HepG2 (cell line): ENCODE data around the gene GBE1. TPM values are rescaled to one million over a fixed set of nuclear protein-coding genes. Genes with fewer than 3 reads are reported as not detected.

Source experiments
- ATF1 ChIP-seq: IDR thresholded peaks from 2 replicates; pipeline ENCODE4 v1.6.1; 2016; ENCODE audit warnings: mild to moderate bottlenecking, control low read depth
- ETV6 ChIP-seq: sonication (generic); formaldehyde crosslinking; conservative IDR thresholded peaks from 2 replicates; pipeline ENCODE4 v1.4.0; 2020; ENCODE audit warnings: missing genetic modification reagents
- FIP1L1 ChIP-seq: fragments of 200-400 bp; formaldehyde crosslinking; IDR thresholded peaks from 2 replicates; pipeline ENCODE4 v1.6.1; 2018; ENCODE audit warnings: low read depth, mild to moderate bottlenecking, low read length, moderate library complexity, borderline replicate concordance; ENCODE audit not compliant: insufficient read depth
- JUND ChIP-seq: sonication (generic); formaldehyde crosslinking; IDR thresholded peaks from 2 replicates; pipeline ENCODE4 v1.8.0; 2022; ENCODE audit warnings: mild to moderate bottlenecking, missing genetic modification reagents
- KMT2B ChIP-seq: IDR thresholded peaks from 2 replicates; pipeline ENCODE4 v1.6.1; 2016; ENCODE audit warnings: missing genetic modification reagents, missing compliant biosample characterization
- MATR3 ChIP-seq: sonication (generic); formaldehyde crosslinking; IDR thresholded peaks from 2 replicates; pipeline ENCODE4 v1.4.0; 2020; ENCODE audit warnings: missing genetic modification reagents
- MXD4 ChIP-seq: IDR thresholded peaks from 2 replicates; pipeline ENCODE4 v1.6.1; 2016; ENCODE audit warnings: mild to moderate bottlenecking, missing biosample characterization, missing genetic modification reagents
- NCOA1 ChIP-seq: sonication (generic); formaldehyde crosslinking; IDR thresholded peaks from 2 replicates; pipeline ENCODE4 v1.9.0; 2021; ENCODE audit warnings: missing genetic modification reagents
- NFE2L1 ChIP-seq: sonication (generic); formaldehyde crosslinking; IDR thresholded peaks from 2 replicates; pipeline ENCODE4 v1.4.0; 2020; ENCODE audit warnings: missing genetic modification reagents, mild to moderate bottlenecking, borderline replicate concordance
- SMAD9 ChIP-seq: sonication (generic); formaldehyde crosslinking; IDR thresholded peaks from 2 replicates; pipeline ENCODE4 v1.5.1; 2020; ENCODE audit warnings: mild to moderate bottlenecking, missing genetic modification reagents
- SRSF4 ChIP-seq: fragments of 200-400 bp; formaldehyde crosslinking; IDR thresholded peaks from one replicate; pipeline ENCODE4 v1.6.1; 2018; ENCODE audit warnings: mild to moderate bottlenecking, low read depth, low read length, moderate library complexity; ENCODE audit not compliant: poor library complexity, severe bottlenecking
- TAF1 ChIP-seq: sonication (generic); formaldehyde crosslinking; IDR thresholded peaks from 2 replicates; pipeline ENCODE4 v1.4.0; 2020; ENCODE audit warnings: missing genetic modification reagents
- TBX3 ChIP-seq: fragments of 450-650 bp; IDR thresholded peaks from 2 replicates; pipeline ENCODE4 v1.6.1; 2017; ENCODE audit warnings: antibody characterized with exemption, mild to moderate bottlenecking, inconsistent platforms, borderline replicate concordance
- ZNF124 ChIP-seq: sonication (generic); formaldehyde crosslinking; IDR thresholded peaks from 2 replicates; pipeline ENCODE4 v1.4.0; 2020; ENCODE audit warnings: missing genetic modification reagents
- ZNF552 ChIP-seq: sonication (generic); formaldehyde crosslinking; IDR thresholded peaks from 2 replicates; pipeline ENCODE4 v1.9.0; 2022; ENCODE audit warnings: missing genetic modification reagents, mild to moderate bottlenecking, borderline replicate concordance
- polyA plus RNA-seq, 8 experiments: library from polyadenylated mRNA; depleted of rRNA in 3 of 8; stranded (reverse) in 7 of 8; unstranded in 1 of 8; fragments of >200 nt; fragmentation: Illumina TruSeq in 4 of 8; extraction: Trizol in 4 of 8; gene quantifications; 2 replicates each; pipeline versions ENCODE4 v1.2.1 to v1.2.3, GENCODE V29; 2011 to 2016; ENCODE audit warnings: low read depth in 4 of 8, missing spikeins in 1 of 8, mixed read lengths in 1 of 8; ENCODE audit not compliant: insufficient read depth in 1 of 8
- total RNA-seq, 5 experiments: library from RNA; depleted of rRNA; stranded (reverse); fragments of >200 nt; fragmentation: Illumina TruSeq; extraction: Trizol; gene quantifications; 2 replicates each; pipeline ENCODE4 v1.2.3, GENCODE V29; 2016; ENCODE audit warnings: low read depth in 1 of 5
- TF ChIP-seq, protein P1 (sequence below): sonication (generic); formaldehyde crosslinking; IDR thresholded peaks from 2 replicates; pipeline ENCODE4 v1.8.0; 2022; ENCODE audit warnings: mild to moderate bottlenecking, missing genetic modification reagents, moderate library complexity
- TF ChIP-seq, protein P2 (sequence below): sonication (generic); formaldehyde crosslinking; IDR thresholded peaks from 2 replicates; pipeline ENCODE4 v1.5.0; 2020; ENCODE audit warnings: mild to moderate bottlenecking, missing genetic modification reagents
- TF ChIP-seq, protein P3 (sequence below): IDR thresholded peaks from 2 replicates; pipeline ENCODE4 v1.6.1; 2016; ENCODE audit warnings: missing biosample characterization, missing genetic modification reagents, low read depth
- TF ChIP-seq, protein P4 (sequence below): IDR thresholded peaks from 2 replicates; pipeline ENCODE4 v1.6.1; 2016; ENCODE audit warnings: mild to moderate bottlenecking, missing biosample characterization, missing genetic modification reagents
- TF ChIP-seq, protein P5 (sequence below): sonication (generic); formaldehyde crosslinking; IDR thresholded peaks from 2 replicates; pipeline ENCODE4 v1.8.1; 2023; ENCODE audit warnings: mild to moderate bottlenecking, missing genetic modification reagents
- TF ChIP-seq, protein P6 (sequence below): sonication (generic); formaldehyde crosslinking; IDR thresholded peaks from 2 replicates; pipeline ENCODE4 v1.4.0; 2020; ENCODE audit warnings: missing genetic modification reagents, mild to moderate bottlenecking, borderline replicate concordance

GBE1 gene
- total and polyA plus RNA-seq, 2 of the 13 experiments (the other 11 are each of a cell fraction or from before 2014, with no cell fraction given) = 22.9 to 36.1 TPM

DNA sequence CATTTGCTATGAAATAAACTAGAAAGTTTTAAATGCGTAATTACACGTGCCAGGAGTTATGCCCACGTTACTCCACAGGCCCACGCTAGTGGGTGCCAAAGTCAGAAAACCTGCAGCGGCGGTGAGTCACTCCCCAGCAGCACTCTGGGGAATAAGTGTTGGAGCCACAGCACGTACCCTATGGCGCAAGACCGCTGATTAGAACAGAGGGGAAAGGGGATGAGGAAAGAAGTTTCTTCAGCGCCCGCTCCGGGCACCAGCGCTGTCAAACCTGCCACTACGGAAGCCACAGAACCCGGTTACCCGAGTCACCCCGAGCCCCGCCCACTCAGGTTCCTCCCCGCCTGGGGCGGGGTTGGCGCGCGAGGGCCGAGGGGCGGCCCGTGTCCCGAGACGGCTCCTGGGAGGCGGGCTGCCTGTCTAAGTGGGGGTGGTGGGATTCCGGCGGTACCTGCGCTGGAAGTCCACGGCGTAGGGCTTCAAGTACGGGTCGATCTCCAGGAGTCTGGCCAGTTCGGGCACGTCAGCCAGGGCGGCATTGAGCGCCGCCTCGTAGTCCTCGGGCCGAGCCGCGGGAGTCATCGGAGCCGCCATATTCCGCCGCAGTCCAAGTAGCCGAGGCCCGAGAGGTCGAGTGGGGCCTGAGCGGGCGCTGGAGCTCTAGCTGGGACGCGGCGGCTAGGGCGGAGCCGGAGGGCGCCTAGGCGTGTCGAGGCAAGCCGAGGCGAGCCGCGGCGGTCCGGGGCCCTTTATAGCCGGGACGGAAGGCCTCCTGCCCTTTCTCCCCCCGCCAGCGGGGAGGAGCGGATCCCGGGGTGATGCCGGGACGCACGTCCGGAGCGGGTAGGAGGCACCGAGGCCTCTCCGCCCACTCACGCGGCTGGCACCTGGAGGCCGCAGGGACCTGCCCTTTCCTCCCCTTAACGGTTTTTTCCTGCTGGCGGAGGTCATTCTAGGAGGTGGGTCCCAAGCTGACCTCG, at the start of gene GBE1 (continued):
- TF ChIP-seq, protein P1, sequence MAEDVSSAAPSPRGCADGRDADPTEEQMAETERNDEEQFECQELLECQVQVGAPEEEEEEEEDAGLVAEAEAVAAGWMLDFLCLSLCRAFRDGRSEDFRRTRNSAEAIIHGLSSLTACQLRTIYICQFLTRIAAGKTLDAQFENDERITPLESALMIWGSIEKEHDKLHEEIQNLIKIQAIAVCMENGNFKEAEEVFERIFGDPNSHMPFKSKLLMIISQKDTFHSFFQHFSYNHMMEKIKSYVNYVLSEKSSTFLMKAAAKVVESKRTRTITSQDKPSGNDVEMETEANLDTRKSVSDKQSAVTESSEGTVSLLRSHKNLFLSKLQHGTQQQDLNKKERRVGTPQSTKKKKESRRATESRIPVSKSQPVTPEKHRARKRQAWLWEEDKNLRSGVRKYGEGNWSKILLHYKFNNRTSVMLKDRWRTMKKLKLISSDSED = no peak
- peak; percentile 82 for TF ChIP-seq MXD4 (CRISPR knock-in tag)
- TF ChIP-seq ZNF552 (CRISPR knock-in tag) = peak; percentile 82; the same call in 1 of the 2 replicates
- TF ChIP-seq, protein P2, sequence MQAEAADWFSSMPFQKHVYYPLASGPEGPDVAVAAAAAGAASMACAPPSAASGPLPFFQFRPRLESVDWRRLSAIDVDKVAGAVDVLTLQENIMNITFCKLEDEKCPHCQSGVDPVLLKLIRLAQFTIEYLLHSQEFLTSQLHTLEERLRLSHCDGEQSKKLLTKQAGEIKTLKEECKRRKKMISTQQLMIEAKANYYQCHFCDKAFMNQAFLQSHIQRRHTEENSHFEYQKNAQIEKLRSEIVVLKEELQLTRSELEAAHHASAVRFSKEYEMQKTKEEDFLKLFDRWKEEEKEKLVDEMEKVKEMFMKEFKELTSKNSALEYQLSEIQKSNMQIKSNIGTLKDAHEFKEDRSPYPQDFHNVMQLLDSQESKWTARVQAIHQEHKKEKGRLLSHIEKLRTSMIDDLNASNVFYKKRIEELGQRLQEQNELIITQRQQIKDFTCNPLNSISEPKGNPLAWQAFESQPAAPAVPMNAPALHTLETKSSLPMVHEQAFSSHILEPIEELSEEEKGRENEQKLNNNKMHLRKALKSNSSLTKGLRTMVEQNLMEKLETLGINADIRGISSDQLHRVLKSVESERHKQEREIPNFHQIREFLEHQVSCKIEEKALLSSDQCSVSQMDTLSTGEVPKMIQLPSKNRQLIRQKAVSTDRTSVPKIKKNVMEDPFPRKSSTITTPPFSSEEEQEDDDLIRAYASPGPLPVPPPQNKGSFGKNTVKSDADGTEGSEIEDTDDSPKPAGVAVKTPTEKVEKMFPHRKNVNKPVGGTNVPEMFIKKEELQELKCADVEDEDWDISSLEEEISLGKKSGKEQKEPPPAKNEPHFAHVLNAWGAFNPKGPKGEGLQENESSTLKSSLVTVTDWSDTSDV = peak; percentile 58; the same call in 1 of the 2 replicates
- no peak for TF ChIP-seq FIP1L1
- TF ChIP-seq ZNF124 (CRISPR knock-in tag) = peak; percentile 90
- TF ChIP-seq SMAD9 (CRISPR knock-in tag) = no peak
- TF ChIP-seq NCOA1 (CRISPR knock-in tag) = peak; percentile 98
- peak; percentile 44; the same call in 1 of the 2 replicates for TF ChIP-seq ETV6
- TF ChIP-seq, protein P3, sequence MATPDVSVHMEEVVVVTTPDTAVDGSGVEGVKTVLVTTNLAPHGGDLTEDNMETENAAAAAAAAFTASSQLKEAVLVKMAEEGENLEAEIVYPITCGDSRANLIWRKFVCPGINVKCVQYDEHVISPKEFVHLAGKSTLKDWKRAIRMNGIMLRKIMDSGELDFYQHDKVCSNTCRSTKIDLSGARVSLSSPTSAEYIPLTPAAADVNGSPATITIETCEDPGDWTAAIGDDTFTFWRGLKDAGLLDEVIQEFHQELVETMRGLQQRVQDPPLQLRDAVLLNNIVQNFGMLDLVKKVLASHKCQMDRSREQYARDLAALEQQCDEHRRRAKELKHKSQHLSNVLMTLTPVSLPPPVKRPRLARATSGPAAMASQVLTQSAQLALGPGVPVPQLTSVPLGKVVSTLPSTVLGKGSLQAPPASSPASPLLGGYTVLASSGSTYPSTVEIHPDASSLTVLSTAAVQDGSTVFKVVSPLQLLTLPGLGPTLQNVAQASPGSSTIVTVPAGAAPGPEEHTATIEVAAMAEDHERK = peak; percentile 75
- TF ChIP-seq MATR3 (CRISPR knock-in tag) = no peak
- TF ChIP-seq NFE2L1 (CRISPR knock-in tag) = no peak
- TF ChIP-seq, protein P4, sequence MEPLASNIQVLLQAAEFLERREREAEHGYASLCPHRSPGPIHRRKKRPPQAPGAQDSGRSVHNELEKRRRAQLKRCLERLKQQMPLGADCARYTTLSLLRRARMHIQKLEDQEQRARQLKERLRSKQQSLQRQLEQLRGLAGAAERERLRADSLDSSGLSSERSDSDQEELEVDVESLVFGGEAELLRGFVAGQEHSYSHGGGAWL = peak; percentile 85
- no peak for TF ChIP-seq ATF1 (CRISPR knock-in tag)
- peak; percentile 42 for TF ChIP-seq SRSF4
- TF ChIP-seq JUND (CRISPR knock-in tag) = peak; percentile 63; the same call in 1 of the 2 replicates
- TF ChIP-seq KMT2B = peak; percentile 98
- TF ChIP-seq, protein P5, sequence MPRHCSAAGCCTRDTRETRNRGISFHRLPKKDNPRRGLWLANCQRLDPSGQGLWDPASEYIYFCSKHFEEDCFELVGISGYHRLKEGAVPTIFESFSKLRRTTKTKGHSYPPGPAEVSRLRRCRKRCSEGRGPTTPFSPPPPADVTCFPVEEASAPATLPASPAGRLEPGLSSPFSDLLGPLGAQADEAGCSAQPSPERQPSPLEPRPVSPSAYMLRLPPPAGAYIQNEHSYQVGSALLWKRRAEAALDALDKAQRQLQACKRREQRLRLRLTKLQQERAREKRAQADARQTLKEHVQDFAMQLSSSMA = no peak; the same call in 1 of the 2 replicates
- TF ChIP-seq, protein P6, sequence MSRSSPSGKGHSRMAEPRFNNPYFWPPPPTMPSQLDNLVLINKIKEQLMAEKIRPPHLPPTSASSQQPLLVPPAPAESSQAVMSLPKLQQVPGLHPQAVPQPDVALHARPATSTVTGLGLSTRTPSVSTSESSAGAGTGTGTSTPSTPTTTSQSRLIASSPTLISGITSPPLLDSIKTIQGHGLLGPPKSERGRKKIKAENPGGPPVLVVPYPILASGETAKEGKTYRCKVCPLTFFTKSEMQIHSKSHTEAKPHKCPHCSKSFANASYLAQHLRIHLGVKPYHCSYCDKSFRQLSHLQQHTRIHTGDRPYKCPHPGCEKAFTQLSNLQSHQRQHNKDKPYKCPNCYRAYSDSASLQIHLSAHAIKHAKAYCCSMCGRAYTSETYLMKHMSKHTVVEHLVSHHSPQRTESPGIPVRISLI (CRISPR knock-in tag) = peak; percentile 81
- TF ChIP-seq TAF1 (CRISPR knock-in tag) = peak; percentile 93; the same call in 1 of the 2 replicates
- TF ChIP-seq TBX3 = no peak
